G401.6 (cell line): ENCODE data around the gene ECSCR.
"Not testable (repeated sequence)": the region's sequence is repeated elsewhere in the genome, so short reads cannot be mapped to it uniquely, and the experiment has no call there.

ENCODE experiments used
- FAIRE-seq: peaks from 2 replicates; lab custom pipeline; 2012; peaks lifted over from hg19 to GRCh38; lab: Jason Lieb, UNC

The ECSCR gene

GRCh38 chr5:139445325-139446170 lies 17.0 kb downstream of the ECSCR start:
- no peak for FAIRE-seq

- no peak for FAIRE-seq
These were observed 18.6 kb downstream of the ECSCR start for GRCh38 chr5:139443831-139444453.

GRCh38 chr5:139440416-139440815 lies 22.1 kb downstream of the ECSCR start:
- not testable (repeated sequence) for FAIRE-seq

GRCh38 chr5:139439013-139439903 lies 23.3 kb downstream of the ECSCR start, which contains the start of gene DNAJC18:
DNAJC18 (minus strand) TSS chr5:139439525; CDS start chr5:139439445, 80 bp downstream.
- FAIRE-seq: peak; percentile 82

- FAIRE-seq: no peak
These were observed 23.9 kb downstream of the ECSCR start for GRCh38 chr5:139438707-139439012.

GRCh38 chr5:139435676-139436075 lies 26.9 kb downstream of the ECSCR start:
- FAIRE-seq: no peak

GRCh38 chr5:139431706-139432105 lies 30.8 kb downstream of the ECSCR start:
- no peak for FAIRE-seq

GRCh38 chr5:139430015-139430414 lies 32.5 kb downstream of the ECSCR start:
- FAIRE-seq: no peak

GRCh38 chr5:139426203-139426885 lies 36.2 kb downstream of the ECSCR start:
- no peak for FAIRE-seq

GRCh38 chr5:139425497-139425896 lies 37.0 kb downstream of the ECSCR start:
- no peak for FAIRE-seq

- peak; percentile 93 for FAIRE-seq
These were observed 40.1 kb downstream of the ECSCR start for GRCh38 chr5:139422307-139422893.

GRCh38 chr5:139419226-139420192 lies 43.0 kb downstream of the ECSCR start:
- no peak for FAIRE-seq

- FAIRE-seq: no peak
These were observed 43.8 kb downstream of the ECSCR start for GRCh38 chr5:139418793-139419192.

- FAIRE-seq: no peak
These were observed 45.3 kb downstream of the ECSCR start for GRCh38 chr5:139417214-139417613.

- FAIRE-seq: no peak
These were observed 45.9 kb downstream of the ECSCR start for GRCh38 chr5:139416651-139417050.

- no peak for FAIRE-seq
These were observed 46.7 kb downstream of the ECSCR start for GRCh38 chr5:139415869-139416268.

- no peak for FAIRE-seq
These were observed 47.2 kb downstream of the ECSCR start for GRCh38 chr5:139415221-139415861.

- no peak for FAIRE-seq
These were observed 47.9 kb downstream of the ECSCR start for GRCh38 chr5:139414581-139415130.

- FAIRE-seq: no peak
These were observed 48.6 kb downstream of the ECSCR start for GRCh38 chr5:139413963-139414362.

- FAIRE-seq: no peak
These were observed 49.4 kb downstream of the ECSCR start for GRCh38 chr5:139413153-139413552.
